HCT116 (cell line): ENCODE measurements around the gene FLNA. TPM values are rescaled to one million over a fixed set of nuclear protein-coding genes. Genes with fewer than 3 reads are reported as not detected.

ENCODE experiments used
- ATAC-seq: fragments of 200-7000 bp; cut with Tn5 transposase; 2 replicates; pipeline ENCODE4 v1.9.1; 2020; ENCODE audit warnings: mild to moderate bottlenecking, moderate library complexity
- BruUV-seq: library from RNA; stranded (reverse); fragments of 400-500 nt; replicated peaks from 2 replicates; lab custom pipeline; 2021; lab: Mats Ljungman, UMichigan
- CTCF ChIA-PET: fragments of 300-600 bp; sonication (Branson Sonifier 250); formaldehyde crosslinking; loops from one replicate; lab custom pipeline; 2021; ENCODE audit warnings: antibody characterized with exemption; lab: Charles Lee
- POLR2A ChIA-PET: fragments of 300-600, 350-600 bp; sonication (Branson Sonifier 250); formaldehyde crosslinking; loops from one replicate; lab custom pipeline; 2021; ENCODE audit warnings: antibody characterized with exemption; lab: Charles Lee
- RAD21 ChIA-PET, 2 experiments: fragments of 300-600 bp; sonication (Branson Sonifier 250); formaldehyde crosslinking; loops; one replicate each; lab custom pipeline; 2023; ENCODE audit warnings: low total read pairs in 2 of 2; ENCODE audit not compliant: uncharacterized antibody in 2 of 2, unreplicated experiment in 2 of 2, low non-redundant PET in 1 of 2; lab: Charles Lee
- DNase-seq: peaks from one replicate; pipeline ENCODE4 v3.0.0-alpha.2; 2010; ENCODE audit warnings: low read depth, low spot score
- H2AFZ ChIP-seq: fragments of 200-600 bp; shearing (Covaris generic), sonication (generic); 2 replicates; pipeline ENCODE4 v1.6.1; 2017; ENCODE audit warnings: low read depth, mixed run types, mixed read lengths, antibody characterized with exemption, low read length; ENCODE audit not compliant: poor library complexity, severe bottlenecking
- H3K27ac ChIP-seq: 2 replicates; pipeline ENCODE4 v1.5.1; 2012; ENCODE audit warnings: low read depth, low read length
- H3K27me3 ChIP-seq: fragments of 200-600 bp; sonication (generic); 2 replicates; pipeline ENCODE4 v1.6.1; 2016; ENCODE audit warnings: mixed run types, low read length, mixed read lengths; ENCODE audit not compliant: insufficient read depth
- H3K36me3 ChIP-seq, 2 experiments: fragments of 200-500 bp in 1 of 2; fragments of 200-600 bp in 1 of 2; sonication (Bioruptor generic) in 1 of 2; sonication (generic) in 1 of 2; 2 replicates each; pipeline versions ENCODE4 v1.5.1 to v1.6.1; 2014 to 2016; ENCODE audit warnings: low read length in 2 of 2, inconsistent platforms in 1 of 2, mixed read lengths in 1 of 2, mixed run types in 1 of 2; ENCODE audit not compliant: insufficient read depth in 2 of 2, control insufficient read depth in 1 of 2
- H3K4me1 ChIP-seq, 2 experiments: fragments of 200-600 bp in 1 of 2; sonication (generic) in 1 of 2; 2 replicates each; pipeline versions ENCODE4 v1.5.1 to v1.6.1; 2012 to 2017; ENCODE audit warnings: low read length in 2 of 2, inconsistent platforms in 1 of 2, mild to moderate bottlenecking in 1 of 2, mixed read lengths in 1 of 2, mixed run types in 1 of 2, moderate library complexity in 1 of 2; ENCODE audit not compliant: insufficient read depth in 2 of 2, control insufficient read depth in 1 of 2
- H3K4me2 ChIP-seq: fragments of 200-600 bp; sonication (generic); 2 replicates; pipeline ENCODE4 v1.6.1; 2017; ENCODE audit warnings: mixed run types, low read length, mixed read lengths
- H3K4me3 ChIP-seq, 2 experiments: fragments of 200-600 bp in 1 of 2; sonication (generic) in 1 of 2; replicated peaks in 1 of 2; 2 replicates each; pipeline ENCODE4 v1.5.1; 2011 to 2016; ENCODE audit warnings: low read length in 2 of 2, control low read depth in 1 of 2, low read depth in 1 of 2, mild to moderate bottlenecking in 1 of 2, mixed read lengths in 1 of 2, mixed run types in 1 of 2
- H3K79me2 ChIP-seq: fragments of 200-600 bp; sonication (generic); 2 replicates; pipeline ENCODE4 v1.6.1; 2017; ENCODE audit warnings: mild to moderate bottlenecking, mixed run types, low read length, moderate library complexity, mixed read lengths; ENCODE audit not compliant: insufficient read depth
- H3K9ac ChIP-seq: fragments of 200-600 bp; sonication (generic); 2 replicates; pipeline ENCODE4 v1.6.1; 2016; ENCODE audit warnings: low read length, mixed read lengths
- H3K9me2 ChIP-seq: fragments of 200-600 bp; sonication (generic), shearing (Covaris generic); 2 replicates; pipeline ENCODE4 v1.6.1; 2017; ENCODE audit warnings: mixed run types, mild to moderate bottlenecking, moderate library complexity; ENCODE audit not compliant: insufficient read depth
- H3K9me3 ChIP-seq, 2 experiments: fragments of 200-500 bp in 1 of 2; fragments of 200-600 bp in 1 of 2; sonication (Bioruptor generic) in 1 of 2; sonication (generic) in 1 of 2; 2 replicates each; pipeline ENCODE4 v1.6.1; 2014 to 2017; ENCODE audit warnings: low read length in 2 of 2, mixed read lengths in 2 of 2, inconsistent platforms in 1 of 2, low read depth in 1 of 2, mild to moderate bottlenecking in 1 of 2, mixed run types in 1 of 2, moderate library complexity in 1 of 2; ENCODE audit not compliant: control insufficient read depth in 1 of 2, insufficient read depth in 1 of 2
- H4K20me1 ChIP-seq: fragments of 200-600 bp; sonication (generic), shearing (Covaris generic); 2 replicates; pipeline ENCODE4 v1.6.1; 2017; ENCODE audit warnings: mixed run types, mild to moderate bottlenecking, moderate library complexity; ENCODE audit not compliant: insufficient read depth
- ATF3 ChIP-seq: IDR thresholded peaks from 2 replicates; pipeline ENCODE4 v1.6.1; 2012
- CBX3 ChIP-seq: IDR thresholded peaks from 2 replicates; pipeline ENCODE4 v1.6.1; 2012; ENCODE audit warnings: low read depth
- CEBPB ChIP-seq: IDR thresholded peaks from 2 replicates; pipeline ENCODE4 v1.6.1; 2012; ENCODE audit warnings: low read depth
- CTCF ChIP-seq, 3 experiments: fragments of 200-600 bp in 1 of 3; sonication (generic) in 1 of 3; IDR thresholded peaks in 2 of 3; conservative IDR thresholded peaks in 1 of 3; 2 replicates each; pipeline ENCODE4 v1.5.1; 2012 to 2017; ENCODE audit warnings: low read depth in 2 of 3, low read length in 2 of 3, antibody characterized with exemption in 1 of 3, borderline replicate concordance in 1 of 3, control low read depth in 1 of 3, mild to moderate bottlenecking in 1 of 3, mixed read lengths in 1 of 3, mixed run types in 1 of 3, moderate library complexity in 1 of 3; ENCODE audit not compliant: insufficient read depth in 1 of 3
- EGR1 ChIP-seq: IDR thresholded peaks from 2 replicates; pipeline ENCODE4 v1.6.1; 2012; ENCODE audit warnings: low read depth
- ELF1 ChIP-seq: IDR thresholded peaks from 2 replicates; pipeline ENCODE4 v1.6.1; 2012; ENCODE audit warnings: low read depth, borderline replicate concordance
- EZH2phosphoT487 ChIP-seq: fragments of 200-600 bp; IDR thresholded peaks from 2 replicates; pipeline ENCODE4 v1.6.1; 2018; ENCODE audit warnings: antibody characterized with exemption, borderline replicate concordance
- FOSL1 ChIP-seq: IDR thresholded peaks from 2 replicates; pipeline ENCODE4 v1.6.1; 2012; ENCODE audit warnings: low read depth
- JUND ChIP-seq: IDR thresholded peaks from 2 replicates; pipeline ENCODE4 v1.6.1; 2012
- MAX ChIP-seq: IDR thresholded peaks from 2 replicates; pipeline ENCODE4 v1.6.1; 2012
- POLR2A ChIP-seq: IDR thresholded peaks from 2 replicates; pipeline ENCODE4 v1.7.0; 2011; ENCODE audit warnings: borderline replicate concordance; ENCODE audit not compliant: insufficient read depth, insufficient read length; ENCODE audit errors: extremely low read depth
- POLR2AphosphoS5 ChIP-seq: IDR thresholded peaks from 2 replicates; pipeline ENCODE4 v1.6.1; 2011; ENCODE audit warnings: mild to moderate bottlenecking, low read depth, low read length, moderate library complexity
- RAD21 ChIP-seq: IDR thresholded peaks from 2 replicates; pipeline ENCODE4 v1.6.1; 2012; ENCODE audit warnings: low read depth, mild to moderate bottlenecking
- SP1 ChIP-seq: IDR thresholded peaks from 2 replicates; pipeline ENCODE4 v1.6.1; 2012; ENCODE audit warnings: low read depth
- YY1 ChIP-seq: IDR thresholded peaks from 2 replicates; pipeline ENCODE4 v1.6.1; 2011; ENCODE audit warnings: low read length, low read depth, moderate library complexity, mild to moderate bottlenecking; ENCODE audit not compliant: insufficient replicate concordance; ENCODE audit errors: extremely low read depth
- ZFX ChIP-seq: fragments of 450-650 bp; IDR thresholded peaks from 2 replicates; pipeline ENCODE4 v1.6.1; 2017
- ZNF274 ChIP-seq: fragments of 200-500 bp; sonication (Bioruptor generic); IDR thresholded peaks from 2 replicates; pipeline ENCODE4 v1.6.1; 2014; ENCODE audit warnings: mild to moderate bottlenecking, low read depth, low read length, inconsistent platforms
- intact Hi-C: fragments of 100-400 bp; cut with micrococcal nuclease; formaldehyde crosslinking; loops from 2 replicates; pipeline ENCODE4 v1.10.0; 2022
- total RNA-seq: library from RNA; stranded (reverse); gene quantifications from one replicate; pipeline ENCODE4 v1.2.1, GENCODE V29; 2021; ENCODE audit not compliant: unreplicated experiment

FLNA gene
- total RNA-seq, 1 experiment from 2014 or later, result 546 TPM

- TF ChIP-seq POLR2A, result no peak
- no peak for TF ChIP-seq ZFX
- TF ChIP-seq POLR2AphosphoS5, result no peak
- no peak for TF ChIP-seq CTCF (IDR thresholded peaks at IDR 0.05 in 2 of 3, conservative IDR thresholded peaks at IDR 0.05 in 1 of 3; ENCODE audit: borderline replicate concordance in 1 of 3, insufficient read depth in 1 of 3, low read depth in 2 of 3, low read length in 2 of 3)
- no peak for TF ChIP-seq JUND
- TF ChIP-seq CEBPB, result no peak
- no peak for TF ChIP-seq EZH2phosphoT487
- no peak for TF ChIP-seq FOSL1
- TF ChIP-seq ELF1, result no peak
- no peak for TF ChIP-seq RAD21
- no peak for TF ChIP-seq CBX3
- TF ChIP-seq MAX, result no peak
- TF ChIP-seq ZNF274, result no peak
- TF ChIP-seq EGR1, result no peak
- no peak for TF ChIP-seq SP1
- no peak for TF ChIP-seq YY1
- TF ChIP-seq ATF3, result no peak
- Histone ChIP-seq H3K4me3 (no peak overlapping the region), H4K20me1 (0 out of 2 replicates have a peak, but pooled peaks cover 2% of the 10 kb centered on the region), H3K9me3 (no peaks in the 10 kb centered on the region), H3K27me3 (no peaks in the 10 kb centered on the region), H3K9ac (no peak overlapping the region), H2AFZ (no peak overlapping the region), H3K79me2 (peaks cover 32% of the 10 kb centered on the region; the same call in 1 of the 2 replicates), H3K9me2 (no peaks in the 10 kb centered on the region), H3K4me2 (no peak overlapping the region), H3K36me3 (peaks cover 6 to 25% of the 10 kb centered on the region in 2 experiments; a peak in 2 of 4 replicates), H3K27ac (no peak overlapping the region), H3K4me1 (no peaks in the 10 kb centered on the region)
- intact Hi-C loops, result no loop called here
- ChIA-PET RAD21 (no interaction called here), CTCF (no interaction called here), POLR2A (no interaction called here)
- DNase-seq, result no peak
- ATAC-seq, result no peak
- TSS peak; percentile 23 for BruUV-seq
Measured at GRCh38 chrX:154359362-154360154, 14.9 kb downstream of the FLNA start.
